GM19452 (cell line): ENCODE measurements around the gene SELENOI.
"Not testable (repeated sequence)": the region's sequence is repeated elsewhere in the genome, so short reads cannot be mapped to it uniquely, and the experiment has no call there.

Experiments used
- ATAC-seq: cut with Tn5 transposase; IDR thresholded peaks from one replicate; pipeline ENCODE4 v1.9.1; 2021; ENCODE audit not compliant: unreplicated experiment

The SELENOI gene, protein sequence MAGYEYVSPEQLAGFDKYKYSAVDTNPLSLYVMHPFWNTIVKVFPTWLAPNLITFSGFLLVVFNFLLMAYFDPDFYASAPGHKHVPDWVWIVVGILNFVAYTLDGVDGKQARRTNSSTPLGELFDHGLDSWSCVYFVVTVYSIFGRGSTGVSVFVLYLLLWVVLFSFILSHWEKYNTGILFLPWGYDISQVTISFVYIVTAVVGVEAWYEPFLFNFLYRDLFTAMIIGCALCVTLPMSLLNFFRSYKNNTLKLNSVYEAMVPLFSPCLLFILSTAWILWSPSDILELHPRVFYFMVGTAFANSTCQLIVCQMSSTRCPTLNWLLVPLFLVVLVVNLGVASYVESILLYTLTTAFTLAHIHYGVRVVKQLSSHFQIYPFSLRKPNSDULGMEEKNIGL

DNA sequence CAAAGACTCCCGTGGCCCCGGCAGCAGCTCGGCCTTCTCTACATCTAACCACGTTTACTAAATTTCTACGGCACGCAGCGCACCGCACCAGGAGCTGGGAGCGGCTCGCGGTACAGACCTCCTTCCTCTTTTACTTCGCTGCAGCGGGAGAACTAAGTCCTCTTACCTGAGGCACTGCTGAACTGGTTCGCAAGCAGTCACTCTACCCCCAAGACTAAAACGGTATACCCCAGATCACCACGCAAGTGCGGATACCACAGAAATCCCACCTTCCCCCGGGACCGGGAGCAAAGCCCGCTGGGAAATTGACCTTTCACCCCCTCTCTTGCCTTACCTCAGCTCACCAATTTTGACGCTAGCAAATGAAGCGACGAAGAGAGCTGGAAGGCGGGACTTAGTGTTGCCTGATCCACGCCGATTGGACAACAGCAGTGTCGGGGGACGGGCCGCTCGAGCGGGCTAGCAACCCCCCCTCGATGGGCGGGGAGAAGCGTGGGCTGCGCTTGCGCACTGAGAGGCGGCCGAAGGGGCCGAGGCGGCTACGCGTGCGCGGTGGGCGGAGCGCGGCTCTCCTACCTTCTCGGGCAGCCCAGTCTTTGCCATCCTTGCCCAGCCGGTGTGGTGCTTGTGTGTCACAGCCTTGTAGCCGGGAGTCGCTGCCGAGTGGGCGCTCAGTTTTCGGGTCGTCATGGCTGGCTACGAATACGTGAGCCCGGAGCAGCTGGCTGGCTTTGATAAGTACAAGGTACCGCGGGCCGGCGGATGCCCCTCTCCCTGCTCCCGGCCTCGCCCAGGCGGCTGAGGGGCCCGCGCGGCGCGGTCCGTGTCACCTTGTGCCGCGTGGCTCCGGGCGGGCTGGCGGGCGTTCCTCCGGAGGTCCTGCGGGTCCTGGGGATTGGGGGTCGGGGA lies at the start of gene SELENOI:
SELENOI (plus strand) TSS at position 599 of the 909 bp plus-strand sequence; CDS start at position 689, 90 bp downstream.
- peak; percentile 92 for ATAC-seq

GRCh38 chr2:26297061-26297460 lies 48.9 kb upstream of the SELENOI start:
- ATAC-seq: no peak

GRCh38 chr2:26298286-26298637 lies 47.7 kb upstream of the SELENOI start:
- no peak for ATAC-seq

GRCh38 chr2:26298638-26299393 lies 47.1 kb upstream of the SELENOI start:
- ATAC-seq: no peak

DNA sequence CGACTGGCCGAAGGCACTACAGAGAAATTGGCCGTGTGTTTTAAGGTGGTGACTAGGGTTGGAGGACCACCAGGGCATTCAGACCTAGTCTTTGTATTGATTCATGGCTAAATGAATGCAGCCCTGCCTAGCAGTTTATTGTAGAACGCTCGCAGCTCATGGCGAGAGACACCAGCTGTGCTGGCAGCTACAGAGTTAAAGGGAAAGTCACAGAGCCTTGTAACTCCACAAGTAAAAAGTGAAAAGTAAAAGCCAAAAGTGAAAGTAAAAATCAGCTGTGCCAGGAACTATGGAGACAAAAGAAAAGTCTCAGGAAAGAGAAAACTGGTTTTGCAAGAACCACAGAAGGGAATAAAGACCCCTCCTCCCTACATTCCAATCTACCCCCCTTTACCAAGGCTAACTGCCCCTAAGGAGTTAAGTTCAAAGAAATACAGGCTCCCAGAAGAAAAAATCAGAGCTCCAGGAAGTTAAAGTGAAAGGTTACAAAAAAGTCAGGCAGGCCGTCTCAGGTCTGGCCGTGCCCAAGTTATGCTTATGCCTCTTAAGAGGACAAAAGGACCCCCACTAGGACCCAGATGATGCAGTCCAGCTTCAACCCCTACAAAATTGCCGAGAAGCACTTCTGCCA lies 46.4 kb upstream of the SELENOI start:
- no peak for ATAC-seq

DNA sequence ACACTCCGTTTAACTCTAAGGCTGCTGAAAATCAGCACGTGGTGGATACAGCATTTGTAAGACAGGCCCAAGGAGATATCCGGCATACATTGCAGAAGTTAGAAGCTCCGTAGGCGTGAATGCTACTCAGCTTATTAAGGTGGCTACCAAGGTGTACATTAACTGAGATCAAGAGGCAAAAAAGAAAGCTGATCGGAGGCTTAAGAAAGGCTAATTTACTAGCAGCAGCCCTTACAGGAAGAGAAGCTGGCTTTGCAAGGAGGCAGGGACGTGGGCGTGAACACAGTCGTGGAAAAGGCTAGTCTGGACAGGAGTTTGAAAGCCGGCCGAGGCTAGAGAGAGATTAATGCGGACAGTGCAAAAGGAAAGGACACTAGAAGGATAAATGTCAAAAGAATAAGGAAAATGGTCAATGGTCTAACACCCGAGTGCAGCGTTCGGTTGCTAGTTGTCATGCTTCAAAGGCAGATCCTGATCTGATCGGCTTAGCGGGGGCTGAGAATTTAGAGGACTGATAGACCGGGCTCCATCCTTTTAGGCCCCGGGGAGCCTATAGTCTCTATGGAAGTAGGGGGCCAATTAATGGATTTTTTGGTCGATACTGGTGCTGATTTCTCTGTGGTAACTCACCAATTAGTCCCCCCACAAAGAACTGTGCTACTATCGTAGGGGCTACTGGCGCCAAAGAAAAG lies 45.6 kb upstream of the SELENOI start:
- ATAC-seq: no peak

DNA sequence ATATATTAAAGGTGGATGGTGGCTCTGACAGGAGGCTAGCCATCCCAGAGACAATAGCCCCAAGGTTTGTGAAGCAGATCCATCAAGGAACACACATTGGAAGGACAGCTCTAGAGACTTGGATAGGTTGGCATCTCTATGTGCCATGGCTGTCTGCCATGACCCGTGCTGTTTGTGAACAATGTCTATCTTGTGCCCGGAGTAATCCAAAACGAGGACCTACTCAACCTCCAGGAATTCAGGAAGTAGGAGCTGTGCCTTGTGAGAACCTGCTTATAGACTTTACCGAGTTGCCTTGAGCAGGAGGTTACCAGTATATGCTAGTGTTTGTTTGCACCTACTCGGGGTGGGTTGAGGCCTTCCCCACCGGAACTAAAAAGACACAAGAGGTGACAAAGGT lies 43.1 kb upstream of the SELENOI start:
- ATAC-seq: no peak

GRCh38 chr2:26305094-26305493 lies 40.8 kb upstream of the SELENOI start:
- ATAC-seq: not testable (repeated sequence)

DNA sequence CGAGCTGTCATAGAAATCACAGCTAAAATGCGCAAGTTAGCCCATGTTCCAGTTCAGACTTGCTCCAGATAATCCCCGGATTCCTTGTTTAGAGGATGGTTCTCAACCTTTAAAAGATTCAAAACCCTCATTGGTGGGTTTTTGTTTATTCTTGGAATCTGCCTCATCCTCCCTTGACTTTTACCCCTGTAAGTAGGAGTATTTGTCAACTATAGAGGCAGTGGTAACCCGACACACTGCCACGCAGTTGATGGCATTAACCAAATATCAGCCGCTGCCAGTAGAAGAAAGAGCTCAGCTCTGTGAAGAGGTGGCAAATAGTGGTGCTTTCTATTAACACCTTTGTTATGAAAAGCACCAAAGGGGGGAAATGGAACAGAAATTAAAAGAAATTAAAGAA lies 40.4 kb upstream of the SELENOI start:
- no peak for ATAC-seq

DNA sequence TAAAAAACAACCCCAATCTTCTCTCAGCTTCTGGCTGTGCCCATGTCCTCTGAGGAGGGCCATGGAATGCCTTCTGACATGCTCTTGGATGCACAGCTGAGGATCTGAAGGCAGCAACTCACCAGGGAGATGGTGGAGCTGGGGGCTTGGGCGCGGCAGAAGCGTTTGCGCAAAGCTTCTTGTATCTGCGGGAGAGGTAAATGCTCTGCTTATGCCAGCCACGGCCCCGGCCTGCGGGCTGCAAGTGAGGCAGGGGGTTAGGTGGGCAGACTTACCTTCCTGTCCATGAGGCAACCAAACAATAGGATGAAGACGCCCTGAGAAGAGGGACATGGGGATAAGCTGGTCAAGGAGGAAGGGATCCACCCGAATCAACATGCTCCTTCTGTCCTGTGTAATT lies 36.0 kb upstream of the SELENOI start:
- ATAC-seq: no peak

DNA sequence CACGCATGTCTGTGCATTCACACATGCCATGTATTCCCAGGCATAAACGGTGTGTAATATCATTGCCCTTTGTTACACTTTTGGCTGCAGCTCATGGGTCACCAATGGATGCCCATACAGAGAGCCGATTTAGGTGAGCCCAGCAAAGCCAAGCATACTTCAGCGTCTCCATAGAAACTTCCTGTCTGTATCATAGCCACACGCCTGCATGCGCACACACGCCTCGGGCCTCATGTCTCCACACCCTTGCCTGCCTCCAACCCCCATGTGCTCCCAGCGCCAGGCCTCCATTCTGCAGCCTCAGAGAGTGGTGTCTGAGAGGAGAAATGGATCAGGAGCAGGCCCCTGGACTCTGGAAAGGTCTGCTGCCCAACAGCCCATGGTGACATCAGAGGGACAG lies 33.5 kb upstream of the SELENOI start:
- no peak for ATAC-seq

GRCh38 chr2:26313446-26313845 lies 32.5 kb upstream of the SELENOI start:
- no peak for ATAC-seq

GRCh38 chr2:26314243-26314642 lies 31.7 kb upstream of the SELENOI start:
- ATAC-seq: no peak

GRCh38 chr2:26316041-26316440 lies 29.9 kb upstream of the SELENOI start:
- ATAC-seq: no peak

GRCh38 chr2:26316845-26317244 lies 29.1 kb upstream of the SELENOI start:
- ATAC-seq: no peak

DNA sequence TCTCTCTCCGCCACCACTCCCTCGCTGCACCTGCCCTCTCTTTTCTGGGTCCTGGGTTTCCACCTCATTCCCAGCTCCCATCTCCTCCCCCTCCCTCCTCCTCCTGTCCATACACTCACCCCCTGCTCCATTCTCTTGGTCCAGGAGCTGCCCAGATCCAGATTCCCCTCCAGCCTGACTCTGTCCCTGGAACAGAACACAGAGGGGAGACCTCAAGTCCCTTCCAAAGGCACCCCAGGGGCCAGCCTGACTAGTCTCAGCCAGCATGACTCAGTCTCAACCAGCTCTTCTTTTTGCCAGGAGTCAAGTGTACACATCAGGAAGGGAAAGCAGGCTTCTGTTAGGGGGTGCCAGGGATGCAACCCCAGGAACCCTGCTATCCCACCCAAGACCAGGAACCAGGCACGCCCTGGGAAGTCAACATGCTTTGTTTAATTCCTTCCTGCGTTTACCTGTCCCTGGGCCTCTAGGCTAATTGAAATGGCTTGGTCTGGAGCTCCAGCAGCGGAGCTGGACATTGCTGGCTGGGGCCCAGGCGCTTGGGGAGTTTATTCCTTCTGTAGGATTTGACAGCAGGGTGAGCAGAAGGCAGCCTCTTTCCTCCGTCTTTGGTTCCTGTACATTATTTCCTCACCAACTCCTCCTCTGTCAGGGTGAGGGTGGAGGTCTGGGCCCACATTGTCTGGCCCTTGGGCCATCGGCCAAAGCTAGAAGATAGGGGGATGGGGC lies 28.4 kb upstream of the SELENOI start:
- ATAC-seq: no peak

DNA sequence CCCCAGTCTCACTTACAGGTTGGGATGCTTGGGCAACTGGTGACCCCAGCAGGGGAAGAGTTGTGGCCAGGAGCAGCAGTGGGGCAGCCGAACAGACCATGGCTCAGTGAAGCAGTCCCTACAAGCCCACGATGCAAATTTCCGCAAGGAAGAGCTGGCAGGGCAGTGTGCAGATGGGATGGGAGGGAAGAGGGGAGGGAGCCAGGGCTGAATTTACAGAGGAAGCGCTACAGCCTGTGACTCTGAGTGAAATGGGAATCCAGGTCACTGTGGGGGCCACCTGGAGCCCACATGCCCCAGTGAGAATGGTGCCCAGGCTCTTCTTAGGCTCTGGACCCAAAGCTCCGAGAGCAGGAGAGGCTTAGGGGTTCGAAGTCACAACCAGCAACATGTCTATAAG lies 27.0 kb upstream of the SELENOI start:
- ATAC-seq: no peak

DNA sequence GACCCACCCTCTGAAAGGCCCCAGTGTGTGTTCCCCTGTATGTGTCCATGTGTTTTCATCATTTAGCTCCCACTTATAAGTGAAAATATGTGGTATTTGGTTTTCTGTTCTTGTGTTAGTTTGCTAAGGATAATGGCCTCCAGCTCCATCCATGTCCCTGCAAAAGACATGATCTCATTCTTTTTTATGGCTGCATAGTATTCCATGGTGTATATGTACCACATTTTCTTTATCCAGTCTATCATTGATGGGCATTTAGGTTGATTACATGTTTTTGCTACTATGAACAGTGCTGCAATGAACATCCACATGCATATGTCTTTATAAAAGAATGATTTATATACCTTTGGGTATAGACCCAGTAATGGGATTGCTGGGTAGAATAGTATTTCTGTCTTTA lies 21.5 kb upstream of the SELENOI start:
- ATAC-seq: not testable (repeated sequence)

DNA sequence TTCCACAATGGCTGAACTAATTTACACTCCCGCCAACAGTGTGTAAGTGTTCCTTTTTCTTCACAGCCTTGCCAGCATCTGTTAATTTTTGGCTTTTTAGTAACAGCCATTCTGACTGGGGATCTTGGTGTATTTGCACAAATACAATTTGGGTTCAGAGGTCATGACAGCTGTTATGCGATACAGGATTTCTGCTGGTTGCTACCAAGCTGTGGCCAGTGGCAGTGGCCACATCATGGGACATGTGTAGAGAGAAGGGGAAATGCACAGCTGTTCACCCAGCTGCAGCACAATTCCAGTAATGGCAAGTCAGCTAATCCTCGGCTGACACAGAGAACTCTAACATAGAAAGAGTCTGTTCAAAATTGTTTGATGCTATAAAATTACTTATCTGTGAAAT lies 21.0 kb upstream of the SELENOI start:
- ATAC-seq: no peak

- ATAC-seq: no peak
Observed at GRCh38 chr2:26325851-26326250, 20.1 kb upstream of the SELENOI start.
